Bronchial epithelial cell (primary cell): ENCODE results near the gene SLC12A8. TPM values are rescaled to one million over a fixed set of nuclear protein-coding genes. Genes with fewer than 3 reads are reported as not detected.
A peak's percentile ranks its signal among the peaks of the same experiment; 100 is the strongest.

Source experiments
- DNase-seq: peaks from one replicate; pipeline ENCODE4 v3.0.0-alpha.2; 2010; ENCODE audit warnings: low read depth
- FAIRE-seq: peaks from 2 replicates; lab custom pipeline; 2011; peaks lifted over from hg19 to GRCh38; lab: Jason Lieb, UNC
- H3K27me3 ChIP-seq: 2 replicates; pipeline ENCODE4 v1.5.1; 2011; ENCODE audit warnings: low read length; ENCODE audit not compliant: control insufficient read depth, insufficient read depth
- H3K36me3 ChIP-seq: 2 replicates; pipeline ENCODE4 v1.5.1; 2011; ENCODE audit warnings: low read length; ENCODE audit not compliant: control insufficient read depth, insufficient read depth
- H3K4me3 ChIP-seq: 2 replicates; pipeline ENCODE4 v1.5.1; 2011; ENCODE audit warnings: mild to moderate bottlenecking, low read depth, low read length, control low read depth
- total RNA-seq: library from RNA; depleted of rRNA; stranded (reverse); fragments of >200 nt; gene quantifications from 2 replicates; pipeline ENCODE4 v1.2.1, GENCODE V29; 2014
- TF ChIP-seq, protein P1 (sequence below): IDR thresholded peaks from 2 replicates; pipeline ENCODE4 v1.5.1; 2011; ENCODE audit warnings: mild to moderate bottlenecking, moderate library complexity, low read length, control low read depth, inconsistent platforms; ENCODE audit not compliant: insufficient read depth, severe bottlenecking

Gene SLC12A8
- total RNA-seq, 1 donor from 2014 or later, result 19.2 TPM

DNA sequence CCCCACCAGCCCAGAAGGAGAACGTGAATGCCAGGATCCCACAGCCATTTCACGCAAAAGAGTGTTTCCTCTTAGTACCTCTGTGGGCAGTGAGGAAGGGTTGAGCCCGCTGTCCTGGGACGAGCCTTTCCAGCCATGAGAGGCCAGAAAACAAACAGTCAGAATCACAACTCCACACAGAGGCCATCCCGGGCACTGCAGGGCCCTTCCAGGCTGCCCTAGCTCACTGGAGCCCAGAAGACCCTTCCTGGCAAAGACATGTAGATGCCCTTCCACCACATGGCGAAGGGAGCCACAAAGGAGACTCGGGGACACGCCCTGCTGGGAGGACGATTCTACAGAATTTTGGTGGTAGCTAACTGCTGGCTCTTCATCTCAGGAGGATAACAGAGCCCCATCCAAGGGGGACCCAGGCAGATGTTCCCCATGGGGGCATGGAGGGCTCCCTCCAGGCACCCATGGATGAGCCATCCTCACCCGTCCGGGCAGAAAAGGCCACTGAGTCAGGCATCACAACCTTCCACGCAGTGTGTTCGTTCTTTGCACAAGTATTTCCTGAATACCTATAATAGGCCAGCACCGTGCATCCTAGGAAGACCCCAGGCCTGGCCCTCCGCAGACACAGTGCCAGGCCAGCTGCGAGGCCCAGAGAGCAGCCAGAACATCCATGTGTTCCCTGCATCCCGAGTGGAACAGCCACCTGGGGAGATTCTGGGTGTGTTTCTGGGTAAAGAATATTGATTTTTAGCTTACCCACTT, 47.2 kb downstream of the SLC12A8 start:
- no peak for DNase-seq
- FAIRE-seq, result no peak
- Histone ChIP-seq H3K27me3 (no peaks in the 10 kb centered on the region), H3K4me3 (no peak overlapping the region), H3K36me3 (no peaks in the 10 kb centered on the region)
- TF ChIP-seq, protein P1, sequence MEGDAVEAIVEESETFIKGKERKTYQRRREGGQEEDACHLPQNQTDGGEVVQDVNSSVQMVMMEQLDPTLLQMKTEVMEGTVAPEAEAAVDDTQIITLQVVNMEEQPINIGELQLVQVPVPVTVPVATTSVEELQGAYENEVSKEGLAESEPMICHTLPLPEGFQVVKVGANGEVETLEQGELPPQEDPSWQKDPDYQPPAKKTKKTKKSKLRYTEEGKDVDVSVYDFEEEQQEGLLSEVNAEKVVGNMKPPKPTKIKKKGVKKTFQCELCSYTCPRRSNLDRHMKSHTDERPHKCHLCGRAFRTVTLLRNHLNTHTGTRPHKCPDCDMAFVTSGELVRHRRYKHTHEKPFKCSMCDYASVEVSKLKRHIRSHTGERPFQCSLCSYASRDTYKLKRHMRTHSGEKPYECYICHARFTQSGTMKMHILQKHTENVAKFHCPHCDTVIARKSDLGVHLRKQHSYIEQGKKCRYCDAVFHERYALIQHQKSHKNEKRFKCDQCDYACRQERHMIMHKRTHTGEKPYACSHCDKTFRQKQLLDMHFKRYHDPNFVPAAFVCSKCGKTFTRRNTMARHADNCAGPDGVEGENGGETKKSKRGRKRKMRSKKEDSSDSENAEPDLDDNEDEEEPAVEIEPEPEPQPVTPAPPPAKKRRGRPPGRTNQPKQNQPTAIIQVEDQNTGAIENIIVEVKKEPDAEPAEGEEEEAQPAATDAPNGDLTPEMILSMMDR, result peak; percentile 44

DNA sequence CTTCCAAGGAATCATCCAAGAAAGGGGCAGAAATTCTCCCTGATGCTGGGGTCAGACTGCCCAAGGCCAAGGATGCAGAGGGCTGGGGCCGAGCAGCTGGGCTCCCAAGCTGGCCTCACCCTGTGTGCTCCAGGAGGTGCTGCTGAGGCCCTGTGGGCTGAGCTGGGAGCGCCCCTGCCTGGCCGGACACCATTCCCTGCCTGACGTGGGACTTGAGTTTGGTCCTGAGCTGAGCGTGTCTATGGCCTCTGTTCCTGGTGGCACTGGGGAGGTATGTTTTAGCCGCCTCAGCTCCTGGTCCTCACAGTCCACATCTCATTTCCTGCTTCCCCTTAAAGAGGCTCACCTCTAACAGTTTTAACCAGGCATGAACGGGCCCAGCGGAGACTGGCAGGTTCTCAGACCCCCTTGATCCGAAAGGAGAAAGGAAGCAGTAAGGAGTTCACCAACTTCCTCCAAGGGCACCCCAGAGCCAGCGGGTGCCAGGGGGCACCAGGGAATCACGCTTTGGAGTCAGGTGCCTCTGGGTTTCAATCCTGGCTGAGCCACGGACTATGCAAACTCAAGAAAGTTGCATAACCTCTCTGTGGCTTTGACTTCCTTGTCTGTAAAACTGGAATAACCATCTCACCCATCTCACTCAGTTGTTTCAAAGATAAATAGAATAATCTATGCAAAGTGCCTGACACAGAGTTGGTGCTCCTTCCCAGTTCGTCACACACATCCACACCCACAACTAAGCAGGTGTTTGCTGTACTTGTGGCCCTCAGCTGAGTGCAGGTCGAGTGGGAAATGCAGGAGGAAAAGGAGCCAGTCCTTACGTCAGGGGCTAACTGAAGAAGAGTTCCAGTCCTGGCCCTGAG, 48.6 kb downstream of the SLC12A8 start:
- TF ChIP-seq, protein P1, result no peak
- H3K4me3 ChIP-seq, result no peak overlapping the region
- no peaks in the 10 kb centered on the region for H3K27me3 ChIP-seq
- no peaks in the 10 kb centered on the region for H3K36me3 ChIP-seq
- DNase-seq, result peak; percentile 56
- no peak for FAIRE-seq

DNA sequence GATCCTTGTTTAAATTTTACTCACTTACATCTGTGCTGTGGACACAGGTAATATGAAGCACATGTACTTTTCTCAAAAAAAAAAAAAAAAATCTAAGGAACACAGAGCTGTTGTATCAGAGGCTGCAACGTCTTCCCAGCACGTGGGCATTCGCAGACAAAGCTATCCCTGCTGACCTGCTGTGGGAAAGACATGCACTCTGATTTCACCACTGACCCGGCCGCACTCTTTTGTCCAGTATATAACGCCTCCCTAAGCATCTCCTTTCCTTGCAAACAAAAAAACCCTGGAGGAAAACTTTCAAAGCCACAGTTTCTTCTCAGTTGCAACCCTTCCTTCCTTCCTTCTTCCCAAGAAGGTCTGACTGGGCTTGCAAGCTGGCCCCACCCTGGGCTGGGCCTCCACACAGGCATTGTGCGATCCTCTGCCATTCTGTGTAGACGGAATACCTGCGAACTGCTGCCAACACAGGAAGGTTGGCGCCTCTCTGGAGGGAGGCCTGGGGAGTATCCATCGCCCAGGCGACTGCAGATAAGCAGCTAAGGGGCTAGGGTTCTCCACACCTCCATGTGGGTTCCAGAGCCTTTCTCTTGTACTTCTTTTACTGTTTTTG, 50.8 kb downstream of the SLC12A8 start:
- H3K4me3 ChIP-seq, result no peak overlapping the region
- H3K27me3 ChIP-seq, result no peaks in the 10 kb centered on the region
- DNase-seq (peak; percentile 29), FAIRE-seq (peak; percentile 47)
- TF ChIP-seq, protein P1, result no peak
- H3K36me3 ChIP-seq, result no peaks in the 10 kb centered on the region

- FAIRE-seq (no peak), DNase-seq (no peak)
- TF ChIP-seq, protein P1, result no peak
- H3K27me3 ChIP-seq, result no peaks in the 10 kb centered on the region
- H3K4me3 ChIP-seq, result no peak overlapping the region
- H3K36me3 ChIP-seq, result no peaks in the 10 kb centered on the region
Measured at GRCh38 chr3:125160606-125161371, 51.8 kb downstream of the SLC12A8 start.

DNA sequence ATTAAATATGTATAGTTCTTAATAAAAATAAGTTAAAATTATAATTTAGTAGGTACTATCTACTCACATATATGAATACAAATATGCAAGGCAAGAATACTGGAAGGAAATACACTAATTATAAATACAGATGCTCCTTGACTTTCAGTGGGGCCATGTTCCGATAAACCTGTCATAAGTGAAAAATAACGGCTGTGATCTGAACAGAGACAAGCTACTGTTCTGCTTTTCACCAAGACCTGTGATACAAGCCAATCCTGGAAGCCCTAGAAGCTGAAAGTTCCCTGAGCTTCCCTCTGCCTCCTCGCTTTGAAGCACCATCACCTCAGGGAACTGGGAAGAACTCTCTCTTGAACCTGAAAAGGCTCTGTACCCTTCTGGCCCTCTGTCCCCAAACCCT, 55.4 kb downstream of the SLC12A8 start:
- no peak for FAIRE-seq
- no peak for DNase-seq
- Histone ChIP-seq H3K36me3 (no peaks in the 10 kb centered on the region), H3K27me3 (no peaks in the 10 kb centered on the region), H3K4me3 (no peak overlapping the region)
- TF ChIP-seq, protein P1, result no peak
